Testis (tissue), 2 donors: ENCODE results near the gene CRISPLD2.

Source experiments
- POLR2A ChIP-seq: fragments of 450-650 bp; IDR thresholded peaks from one replicate; pipeline ENCODE4 v1.6.1; 2017; ENCODE audit warnings: antibody characterized with exemption, mild to moderate bottlenecking, moderate library complexity
- TF ChIP-seq, protein P1 (sequence below), 3 experiments: fragments of 450-650 bp in 2 of 3; fragments of 200-600 bp in 1 of 3; sonication (generic) in 1 of 3; IDR thresholded peaks; one replicate each; pipeline ENCODE4 v1.5.1; 2016 to 2019; ENCODE audit warnings: antibody characterized with exemption in 3 of 3, mild to moderate bottlenecking in 2 of 3, moderate library complexity in 1 of 3

DNA sequence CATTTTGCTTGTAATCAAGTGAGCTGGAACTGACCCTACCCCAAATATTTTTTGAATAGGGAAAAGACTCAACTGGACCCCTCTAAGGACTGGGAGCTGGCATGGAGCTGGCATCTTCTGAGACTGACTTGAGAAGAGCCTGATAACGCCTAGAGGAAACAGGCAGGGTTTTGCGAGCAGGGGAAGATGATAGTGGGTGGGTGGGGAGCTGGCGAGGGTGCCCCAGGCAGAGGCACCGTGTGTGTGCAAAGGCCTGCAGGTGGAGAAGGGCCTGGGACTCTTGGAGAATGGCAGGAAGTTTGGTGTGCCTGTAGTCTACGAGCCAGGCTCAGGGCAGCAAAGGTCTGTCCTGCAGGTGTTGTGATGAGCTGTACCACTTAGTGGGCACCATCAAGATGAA, 4.1 kb downstream of the CRISPLD2 start:
- TF ChIP-seq, protein P1, sequence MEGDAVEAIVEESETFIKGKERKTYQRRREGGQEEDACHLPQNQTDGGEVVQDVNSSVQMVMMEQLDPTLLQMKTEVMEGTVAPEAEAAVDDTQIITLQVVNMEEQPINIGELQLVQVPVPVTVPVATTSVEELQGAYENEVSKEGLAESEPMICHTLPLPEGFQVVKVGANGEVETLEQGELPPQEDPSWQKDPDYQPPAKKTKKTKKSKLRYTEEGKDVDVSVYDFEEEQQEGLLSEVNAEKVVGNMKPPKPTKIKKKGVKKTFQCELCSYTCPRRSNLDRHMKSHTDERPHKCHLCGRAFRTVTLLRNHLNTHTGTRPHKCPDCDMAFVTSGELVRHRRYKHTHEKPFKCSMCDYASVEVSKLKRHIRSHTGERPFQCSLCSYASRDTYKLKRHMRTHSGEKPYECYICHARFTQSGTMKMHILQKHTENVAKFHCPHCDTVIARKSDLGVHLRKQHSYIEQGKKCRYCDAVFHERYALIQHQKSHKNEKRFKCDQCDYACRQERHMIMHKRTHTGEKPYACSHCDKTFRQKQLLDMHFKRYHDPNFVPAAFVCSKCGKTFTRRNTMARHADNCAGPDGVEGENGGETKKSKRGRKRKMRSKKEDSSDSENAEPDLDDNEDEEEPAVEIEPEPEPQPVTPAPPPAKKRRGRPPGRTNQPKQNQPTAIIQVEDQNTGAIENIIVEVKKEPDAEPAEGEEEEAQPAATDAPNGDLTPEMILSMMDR (IDR thresholded peaks at IDR 0.05), result no peak
- TF ChIP-seq POLR2A, result no peak
